ENCODE data around the gene GFPT1. TPM values are rescaled to one million over a fixed set of nuclear protein-coding genes. Genes with fewer than 3 reads are reported as not detected.

The GFPT1 gene
- total and polyA plus RNA-seq, 9 of the 15 experiments (the other 6 are each of a cell fraction or from before 2014, with no cell fraction given): 6.6 to 38.3 (median 15.9) TPM

DNA sequence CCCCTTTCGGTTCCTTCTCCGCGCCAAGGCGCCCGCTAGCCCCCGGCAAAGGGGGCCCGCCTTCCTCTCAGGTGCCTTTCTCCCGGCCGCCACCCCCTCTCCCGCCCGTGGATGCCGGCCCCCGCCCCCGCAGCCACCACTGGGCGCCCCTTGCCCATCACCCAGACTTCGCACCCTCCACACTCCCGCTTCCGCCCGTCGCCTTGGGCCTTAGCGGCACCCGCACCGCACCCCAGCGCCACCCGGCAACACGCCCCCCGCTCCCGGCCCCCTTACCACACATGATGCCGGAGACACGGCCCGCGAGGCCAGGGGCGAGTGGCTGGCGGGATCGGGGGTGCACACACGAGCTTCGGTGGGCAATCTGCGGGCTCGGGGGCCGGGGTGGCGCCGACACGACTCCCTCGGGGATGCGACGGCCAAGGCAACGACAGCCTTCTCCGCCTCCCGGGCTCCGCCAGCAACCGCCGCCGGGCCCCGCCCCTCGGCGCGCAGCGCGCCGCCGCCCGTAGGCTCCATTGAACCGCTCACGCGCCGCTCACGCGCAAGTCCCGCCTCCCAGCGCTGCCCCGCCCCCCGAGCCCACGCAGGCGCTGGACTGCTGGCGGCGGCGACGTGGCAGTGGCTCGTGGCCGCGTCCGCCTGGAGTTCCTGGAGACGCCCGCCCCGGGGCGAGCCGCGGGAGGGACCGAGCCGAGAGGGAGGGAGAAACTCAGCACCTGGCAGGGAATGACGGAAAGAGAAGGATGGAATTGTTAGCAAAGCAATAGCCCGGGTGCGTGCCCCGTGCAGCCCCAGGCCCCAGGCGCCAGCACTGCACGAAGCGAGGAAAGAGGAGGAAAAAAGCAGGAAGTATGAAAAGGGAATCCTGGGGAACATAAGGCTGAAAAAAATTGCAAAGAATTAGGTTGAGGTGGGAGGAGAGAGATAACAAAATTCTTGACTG is at the start of gene GFPT1 (continued):
- TF ChIP-seq ZFX (CRISPR knock-in tag; IDR thresholded peaks at IDR 0.05) (peak; percentile 87), PRPF4 (IDR thresholded peaks at IDR 0.05; ENCODE audit: insufficient read depth, low read depth, low read length, poor library complexity, severe bottlenecking) (no peak), GATAD2B (IDR thresholded peaks at IDR 0.05; ENCODE audit: borderline replicate concordance) (peak; percentile 94), CCAR2 (IDR thresholded peaks at IDR 0.05; ENCODE audit: low read depth, low read length) (no peak), NR3C1 (CRISPR knock-in tag; IDR thresholded peaks at IDR 0.05) (no peak), FUS (optimal IDR thresholded peaks at IDR 0.05; ENCODE audit: low read depth, low read length) (peak; percentile 41), HOXB6 (CRISPR knock-in tag; IDR thresholded peaks at IDR 0.05; ENCODE audit: borderline replicate concordance) (no peak), MYNN (IDR thresholded peaks at IDR 0.05) (no peak), MYNN (CRISPR knock-in tag; IDR thresholded peaks at IDR 0.05) (no peak), SAFB2 (IDR thresholded peaks at IDR 0.05; ENCODE audit: borderline replicate concordance, low read depth, low read length, severe bottlenecking) (no peak), ZNF785 (CRISPR knock-in tag; IDR thresholded peaks at IDR 0.05) (no peak), NCOA2 (IDR thresholded peaks at IDR 0.05; ENCODE audit: partially characterized antibody in 2 of 2) (no peak), NELFE (IDR thresholded peaks at IDR 0.05; ENCODE audit: insufficient read depth, insufficient read length) (no peak), ZNF197 (CRISPR knock-in tag; IDR thresholded peaks at IDR 0.05; ENCODE audit: low read depth) (no peak), ZSCAN32 (CRISPR knock-in tag; IDR thresholded peaks at IDR 0.05) (no peak), MCM7 (IDR thresholded peaks at IDR 0.05) (no peak), ZNF695 (CRISPR knock-in tag; IDR thresholded peaks at IDR 0.05) (no peak), BCOR (IDR thresholded peaks at IDR 0.05) (0 out of 2 replicates have a peak, but pooled peaks have one; percentile 13), SUPT5H (IDR thresholded peaks at IDR 0.05) (peak; percentile 93), TAF7 (tag; IDR thresholded peaks at IDR 0.05) (peak; percentile 57; the same call in 1 of the 2 replicates), TAF9B (IDR thresholded peaks at IDR 0.05; ENCODE audit: partially characterized antibody) (peak; percentile 49)
- TF ChIP-seq, protein P1, sequence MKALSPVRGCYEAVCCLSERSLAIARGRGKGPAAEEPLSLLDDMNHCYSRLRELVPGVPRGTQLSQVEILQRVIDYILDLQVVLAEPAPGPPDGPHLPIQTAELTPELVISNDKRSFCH (CRISPR knock-in tag; IDR thresholded peaks at IDR 0.05): no peak
- TF ChIP-seq, protein P1 (tag; IDR thresholded peaks at IDR 0.05): 0 out of 2 replicates have a peak, but pooled peaks have one; percentile 53
- TF ChIP-seq, protein P2, sequence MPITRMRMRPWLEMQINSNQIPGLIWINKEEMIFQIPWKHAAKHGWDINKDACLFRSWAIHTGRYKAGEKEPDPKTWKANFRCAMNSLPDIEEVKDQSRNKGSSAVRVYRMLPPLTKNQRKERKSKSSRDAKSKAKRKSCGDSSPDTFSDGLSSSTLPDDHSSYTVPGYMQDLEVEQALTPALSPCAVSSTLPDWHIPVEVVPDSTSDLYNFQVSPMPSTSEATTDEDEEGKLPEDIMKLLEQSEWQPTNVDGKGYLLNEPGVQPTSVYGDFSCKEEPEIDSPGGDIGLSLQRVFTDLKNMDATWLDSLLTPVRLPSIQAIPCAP (CRISPR knock-in tag; IDR thresholded peaks at IDR 0.05; ENCODE audit: borderline replicate concordance): no peak
- TF ChIP-seq, protein P3, sequence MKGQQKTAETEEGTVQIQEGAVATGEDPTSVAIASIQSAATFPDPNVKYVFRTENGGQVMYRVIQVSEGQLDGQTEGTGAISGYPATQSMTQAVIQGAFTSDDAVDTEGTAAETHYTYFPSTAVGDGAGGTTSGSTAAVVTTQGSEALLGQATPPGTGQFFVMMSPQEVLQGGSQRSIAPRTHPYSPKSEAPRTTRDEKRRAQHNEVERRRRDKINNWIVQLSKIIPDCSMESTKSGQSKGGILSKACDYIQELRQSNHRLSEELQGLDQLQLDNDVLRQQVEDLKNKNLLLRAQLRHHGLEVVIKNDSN (CRISPR knock-in tag; IDR thresholded peaks at IDR 0.05): no peak
- TF ChIP-seq, protein P4, sequence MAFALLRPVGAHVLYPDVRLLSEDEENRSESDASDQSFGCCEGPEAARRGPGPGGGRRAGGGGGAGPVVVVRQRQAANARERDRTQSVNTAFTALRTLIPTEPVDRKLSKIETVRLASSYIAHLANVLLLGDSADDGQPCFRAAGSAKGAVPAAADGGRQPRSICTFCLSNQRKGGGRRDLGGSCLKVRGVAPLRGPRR (CRISPR knock-in tag; IDR thresholded peaks at IDR 0.05): no peak
- TF ChIP-seq, protein P5, sequence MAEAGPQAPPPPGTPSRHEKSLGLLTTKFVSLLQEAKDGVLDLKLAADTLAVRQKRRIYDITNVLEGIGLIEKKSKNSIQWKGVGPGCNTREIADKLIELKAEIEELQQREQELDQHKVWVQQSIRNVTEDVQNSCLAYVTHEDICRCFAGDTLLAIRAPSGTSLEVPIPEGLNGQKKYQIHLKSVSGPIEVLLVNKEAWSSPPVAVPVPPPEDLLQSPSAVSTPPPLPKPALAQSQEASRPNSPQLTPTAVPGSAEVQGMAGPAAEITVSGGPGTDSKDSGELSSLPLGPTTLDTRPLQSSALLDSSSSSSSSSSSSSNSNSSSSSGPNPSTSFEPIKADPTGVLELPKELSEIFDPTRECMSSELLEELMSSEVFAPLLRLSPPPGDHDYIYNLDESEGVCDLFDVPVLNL (CRISPR knock-in tag; IDR thresholded peaks at IDR 0.05; ENCODE audit: low read depth): no peak
